PC-3 (cell line): Measurements from ENCODE around the gene THAP4.

Source experiments
- EZH2phosphoT487 ChIP-seq: fragments of 300-600 bp; sonication (generic); IDR thresholded peaks from 2 replicates; pipeline ENCODE4 v1.6.1; 2018; ENCODE audit warnings: mild to moderate bottlenecking, antibody characterized with exemption, low read length, borderline replicate concordance
- TF ChIP-seq, protein P1 (sequence below): fragments of 300-600 bp; sonication (generic); conservative IDR thresholded peaks from 2 replicates; pipeline ENCODE4 v1.5.1; 2017; ENCODE audit warnings: antibody characterized with exemption, low read depth, mild to moderate bottlenecking, low read length

DNA sequence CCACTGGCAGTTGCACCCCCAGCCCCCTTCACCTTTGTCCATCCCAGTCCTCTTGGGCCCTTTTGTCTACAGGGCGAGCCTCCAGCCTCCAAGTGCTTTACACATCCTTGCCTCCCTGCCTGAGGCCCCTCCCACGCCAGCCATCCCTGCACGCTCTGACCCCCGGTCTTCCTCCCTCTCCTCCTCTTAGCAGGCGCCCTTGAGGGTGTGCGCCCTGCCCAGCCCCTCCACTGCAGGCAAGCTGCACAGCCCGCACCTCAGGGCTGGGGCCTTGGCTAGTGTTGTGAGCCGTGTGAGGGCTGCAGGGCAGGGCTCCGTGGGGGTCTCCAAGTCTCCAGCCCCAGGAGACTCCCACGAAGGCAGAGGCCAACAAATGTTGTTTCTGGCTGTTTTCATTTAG is 71.5 kb downstream of the THAP4 start:
- TF ChIP-seq, protein P1, sequence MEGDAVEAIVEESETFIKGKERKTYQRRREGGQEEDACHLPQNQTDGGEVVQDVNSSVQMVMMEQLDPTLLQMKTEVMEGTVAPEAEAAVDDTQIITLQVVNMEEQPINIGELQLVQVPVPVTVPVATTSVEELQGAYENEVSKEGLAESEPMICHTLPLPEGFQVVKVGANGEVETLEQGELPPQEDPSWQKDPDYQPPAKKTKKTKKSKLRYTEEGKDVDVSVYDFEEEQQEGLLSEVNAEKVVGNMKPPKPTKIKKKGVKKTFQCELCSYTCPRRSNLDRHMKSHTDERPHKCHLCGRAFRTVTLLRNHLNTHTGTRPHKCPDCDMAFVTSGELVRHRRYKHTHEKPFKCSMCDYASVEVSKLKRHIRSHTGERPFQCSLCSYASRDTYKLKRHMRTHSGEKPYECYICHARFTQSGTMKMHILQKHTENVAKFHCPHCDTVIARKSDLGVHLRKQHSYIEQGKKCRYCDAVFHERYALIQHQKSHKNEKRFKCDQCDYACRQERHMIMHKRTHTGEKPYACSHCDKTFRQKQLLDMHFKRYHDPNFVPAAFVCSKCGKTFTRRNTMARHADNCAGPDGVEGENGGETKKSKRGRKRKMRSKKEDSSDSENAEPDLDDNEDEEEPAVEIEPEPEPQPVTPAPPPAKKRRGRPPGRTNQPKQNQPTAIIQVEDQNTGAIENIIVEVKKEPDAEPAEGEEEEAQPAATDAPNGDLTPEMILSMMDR, result no peak
- TF ChIP-seq EZH2phosphoT487, result no peak
